Liver (tissue), 3 donors: ENCODE data around the gene MFAP3L.

Source experiments
- CTCF ChIP-seq: fragments of 150-350 bp; IDR thresholded peaks from 2 replicates; pipeline ENCODE4 v1.5.1; 2017; ENCODE audit warnings: improper control_type of control experiment, low read depth, low read length; ENCODE audit not compliant: missing input control
- EGR1 ChIP-seq, 2 donors: IDR thresholded peaks; 2 replicates each; pipeline ENCODE4 v1.6.1; 2016 to 2018; ENCODE audit warnings: antibody characterized with exemption in 2 of 2, low read depth in 2 of 2
- FOXA1 ChIP-seq: IDR thresholded peaks from 2 replicates; pipeline ENCODE4 v1.6.1; 2016; ENCODE audit warnings: antibody characterized with exemption
- GABPA ChIP-seq, 2 donors: IDR thresholded peaks in 1 of 2; conservative IDR thresholded peaks in 1 of 2; 2 replicates each; pipeline ENCODE4 v1.6.1; 2016; ENCODE audit warnings: antibody characterized with exemption in 2 of 2, mild to moderate bottlenecking in 1 of 2, moderate library complexity in 1 of 2
- MAX ChIP-seq: IDR thresholded peaks from 2 replicates; pipeline ENCODE4 v1.6.1; 2016; ENCODE audit warnings: antibody characterized with exemption
- REST ChIP-seq: IDR thresholded peaks from 2 replicates; pipeline ENCODE4 v1.6.1; 2016; ENCODE audit warnings: antibody characterized with exemption, mild to moderate bottlenecking
- RXRA ChIP-seq, 2 donors: IDR thresholded peaks; 2 replicates each; pipeline ENCODE4 v1.6.1; 2017 to 2018; ENCODE audit warnings: antibody characterized with exemption in 2 of 2, mild to moderate bottlenecking in 1 of 2
- YY1 ChIP-seq: IDR thresholded peaks from 2 replicates; pipeline ENCODE4 v1.6.1; 2016; ENCODE audit warnings: antibody characterized with exemption, mild to moderate bottlenecking
- donor health status: healthy.
- donor health status: healthy.

- TF ChIP-seq CTCF (no peak), REST (no peak), MAX (no peak), YY1 (no peak), GABPA (IDR thresholded peaks at IDR 0.05 in 1 of 2, conservative IDR thresholded peaks at IDR 0.05 in 1 of 2) (no peak), EGR1 (IDR thresholded peaks at IDR 0.05; ENCODE audit: low read depth in 2 of 2) (no peak), RXRA (IDR thresholded peaks at IDR 0.05) (no peak), FOXA1 (no peak)
Observed at GRCh38 chr4:169975131-169975837, 50.9 kb downstream of the MFAP3L start.
